T follicular helper cell (primary cell): ENCODE measurements around the gene PTPRG.

ENCODE experiments used
- DNase-seq: peaks from one replicate; pipeline ENCODE4 v3.0.0-alpha.2; 2020; ENCODE audit warnings: low read depth

The PTPRG gene

GRCh38 chr3:62065985-62066693 is 504.8 kb downstream of the PTPRG start:
- no peak for DNase-seq

GRCh38 chr3:62068337-62068736 is 507.0 kb downstream of the PTPRG start:
- DNase-seq: no peak

GRCh38 chr3:62070891-62071290 is 509.5 kb downstream of the PTPRG start:
- DNase-seq: no peak

- DNase-seq: no peak
These were observed 511.7 kb downstream of the PTPRG start for GRCh38 chr3:62073038-62073437.

GRCh38 chr3:62084558-62084957 is 523.2 kb downstream of the PTPRG start:
- no peak for DNase-seq

- no peak for DNase-seq
These were observed 527.2 kb downstream of the PTPRG start for GRCh38 chr3:62088472-62089104.

- no peak for DNase-seq
These were observed 528.7 kb downstream of the PTPRG start for GRCh38 chr3:62090066-62090465.

- no peak for DNase-seq
These were observed 529.1 kb downstream of the PTPRG start for GRCh38 chr3:62090519-62090918.

- DNase-seq: no peak
These were observed 531.7 kb downstream of the PTPRG start for GRCh38 chr3:62093025-62093424.

- no peak for DNase-seq
These were observed 533.1 kb downstream of the PTPRG start for GRCh38 chr3:62094461-62094860.

GRCh38 chr3:62095080-62095479 is 533.7 kb downstream of the PTPRG start:
- no peak for DNase-seq

GRCh38 chr3:62095756-62096155 is 534.4 kb downstream of the PTPRG start:
- DNase-seq: no peak

- no peak for DNase-seq
These were observed 535.1 kb downstream of the PTPRG start for GRCh38 chr3:62096521-62096920.

- no peak for DNase-seq
These were observed 535.8 kb downstream of the PTPRG start for GRCh38 chr3:62097121-62097520.

- DNase-seq: no peak
These were observed 537.4 kb downstream of the PTPRG start for GRCh38 chr3:62098646-62099365.

- DNase-seq: no peak
These were observed 539.1 kb downstream of the PTPRG start for GRCh38 chr3:62100282-62100989.

GRCh38 chr3:62101488-62101887 is 540.1 kb downstream of the PTPRG start:
- no peak for DNase-seq

- no peak for DNase-seq
These were observed 542.2 kb downstream of the PTPRG start for GRCh38 chr3:62103531-62103930.

GRCh38 chr3:62109534-62109933 is 548.2 kb downstream of the PTPRG start:
- DNase-seq: no peak

- no peak for DNase-seq
These were observed 549.3 kb downstream of the PTPRG start for GRCh38 chr3:62110443-62111225.

GRCh38 chr3:62113092-62113491 is 551.7 kb downstream of the PTPRG start:
- DNase-seq: no peak

- no peak for DNase-seq
These were observed 553.4 kb downstream of the PTPRG start for GRCh38 chr3:62114763-62115162.
